Inferior parietal cortex (tissue), 1 donor: Measurements from ENCODE around the gene LCLAT1.

Experiments
- DNase-seq: peaks from one replicate; pipeline ENCODE4 v3.0.0-alpha.2; 2016; ENCODE audit errors: extremely low spot score

Gene LCLAT1

DNA sequence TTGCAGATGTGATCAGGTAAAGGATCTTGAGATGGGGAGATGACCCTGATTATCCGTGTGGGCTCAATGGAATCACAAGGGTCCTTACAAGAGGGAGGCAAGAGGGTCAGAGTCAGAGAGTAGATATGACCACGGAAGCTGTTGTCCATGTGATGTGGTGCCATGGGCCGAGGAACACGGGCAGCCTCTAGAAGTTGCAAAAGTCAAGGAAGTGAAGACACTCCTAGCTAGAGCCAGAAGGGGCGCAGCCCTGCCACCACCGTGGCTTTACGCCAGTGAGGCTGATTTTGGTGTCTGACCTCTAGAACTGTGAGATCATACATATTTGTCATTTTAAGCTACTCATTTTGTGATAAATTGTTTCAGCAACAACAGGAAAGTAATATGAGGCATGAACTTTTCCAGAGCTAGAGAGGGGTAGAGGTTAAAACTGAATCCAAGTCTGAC is 245.8 kb downstream of the LCLAT1 start:
- DNase-seq = no peak
